GM19043 (cell line): Measurements from ENCODE around the gene SLC11A2.
"Not testable (repeated sequence)": the region's sequence is repeated elsewhere in the genome, so short reads cannot be mapped to it uniquely, and the experiment has no call there.

Source experiments
- ATAC-seq: cut with Tn5 transposase; IDR thresholded peaks from one replicate; pipeline ENCODE4 v1.9.1; 2021; ENCODE audit warnings: low read depth; ENCODE audit not compliant: unreplicated experiment

SLC11A2 gene

GRCh38 chr12:51027342-51027835, 1.2 kb upstream of the SLC11A2 start:
- ATAC-seq: no peak

DNA sequence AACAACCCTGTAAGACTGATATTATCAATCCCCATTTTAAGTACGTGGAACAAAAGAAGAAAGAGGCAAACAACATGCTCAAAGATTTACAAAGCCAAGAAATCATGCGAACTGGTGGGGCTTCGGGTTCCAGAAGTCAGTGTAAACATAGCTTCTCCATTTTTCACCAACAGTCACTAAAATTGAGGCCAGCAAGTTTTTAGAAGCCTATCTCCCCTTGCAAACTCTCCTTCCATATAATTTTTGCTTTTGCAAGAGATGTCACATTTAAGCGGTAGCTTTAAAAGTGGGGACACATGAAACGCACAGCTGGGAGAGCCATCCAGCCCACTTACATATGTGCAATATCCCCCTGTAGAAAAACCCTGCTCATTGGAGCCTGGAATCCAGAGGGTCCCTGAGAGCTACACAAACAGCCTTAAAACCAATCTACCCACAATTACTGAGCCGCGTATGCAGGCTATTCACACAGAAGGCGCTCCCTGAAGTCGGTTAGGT, 797 bp downstream of the SLC11A2 start:
- peak; percentile 13 for ATAC-seq

GRCh38 chr12:51023625-51024382, 2.4 kb downstream of the SLC11A2 start:
- no peak for ATAC-seq

- no peak for ATAC-seq
These were observed 4.5 kb downstream of the SLC11A2 start for GRCh38 chr12:51021694-51022093.

GRCh38 chr12:51020448-51021182, 5.6 kb downstream of the SLC11A2 start:
- ATAC-seq: no peak

- ATAC-seq: no peak
These were observed 6.3 kb downstream of the SLC11A2 start for GRCh38 chr12:51019927-51020326.

- ATAC-seq: no peak
These were observed 7.2 kb downstream of the SLC11A2 start for GRCh38 chr12:51018956-51019355.

DNA sequence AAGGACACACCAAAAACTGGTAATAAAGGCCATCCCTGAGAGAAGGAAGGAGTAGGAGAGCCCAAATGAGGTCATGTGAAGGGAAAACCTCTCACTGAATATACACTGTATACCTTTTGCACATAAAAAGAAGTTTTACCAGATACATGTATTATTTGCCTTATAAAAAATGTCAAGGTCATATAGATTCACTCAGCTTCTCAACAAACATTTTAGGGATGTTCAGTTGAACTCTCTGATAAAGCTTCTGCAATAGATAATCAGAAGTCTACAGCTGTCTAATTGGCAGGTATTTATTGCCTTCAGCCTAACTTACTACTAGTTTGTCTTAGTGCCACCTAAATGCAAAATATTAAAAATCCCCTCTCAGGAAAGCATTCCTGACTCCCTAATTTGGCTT, 8.7 kb downstream of the SLC11A2 start:
- no peak for ATAC-seq

GRCh38 chr12:51014467-51014866, 11.7 kb downstream of the SLC11A2 start:
- not testable (repeated sequence) for ATAC-seq

- no peak for ATAC-seq
These were observed 12.7 kb downstream of the SLC11A2 start for GRCh38 chr12:51013441-51013840.

- ATAC-seq: no peak
These were observed 13.5 kb downstream of the SLC11A2 start for GRCh38 chr12:51012570-51013236.

DNA sequence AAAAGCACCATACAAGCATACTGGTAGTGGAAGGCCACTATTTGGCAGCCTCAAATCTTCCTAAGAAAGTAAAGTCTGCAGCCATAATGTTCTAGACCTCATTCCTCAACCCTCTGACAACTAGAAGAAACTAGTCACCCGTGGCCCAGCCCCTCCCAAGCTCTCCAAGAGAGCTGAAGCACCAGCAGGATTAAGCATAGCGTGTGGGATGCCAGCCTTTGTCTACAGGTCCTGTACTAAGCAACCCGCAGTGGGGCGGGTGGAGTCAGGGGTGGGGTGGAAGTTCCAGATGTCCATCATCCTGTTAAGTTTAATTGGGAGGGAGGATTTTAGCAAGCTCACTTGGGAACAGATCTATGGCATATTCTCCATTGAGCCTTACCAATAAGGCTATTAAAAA, 14.2 kb downstream of the SLC11A2 start:
- ATAC-seq: no peak

DNA sequence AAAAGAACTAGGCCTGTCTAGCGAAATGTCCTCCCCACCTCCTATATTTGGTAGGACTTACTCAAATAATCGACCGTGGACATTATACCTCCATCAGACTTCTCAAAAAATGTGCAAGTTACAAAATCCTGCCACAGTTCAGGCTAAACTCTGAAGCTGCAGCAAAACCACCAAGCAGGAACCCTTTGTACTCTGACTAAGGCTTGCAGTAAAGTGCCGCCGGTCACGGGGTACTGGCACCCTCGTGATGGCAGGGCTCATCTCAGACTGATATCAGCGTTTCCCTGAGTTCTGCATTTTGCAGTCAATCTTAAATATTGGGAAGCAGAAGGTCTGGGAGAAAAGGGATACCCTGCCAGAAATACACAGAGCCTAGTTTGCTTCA, 17.1 kb downstream of the SLC11A2 start:
- ATAC-seq: no peak

- ATAC-seq: no peak
These were observed 17.7 kb downstream of the SLC11A2 start for GRCh38 chr12:51008329-51009055.

GRCh38 chr12:51005671-51006070, 20.5 kb downstream of the SLC11A2 start:
- ATAC-seq: no peak

- no peak for ATAC-seq
These were observed 21.2 kb downstream of the SLC11A2 start for GRCh38 chr12:51005030-51005429.

DNA sequence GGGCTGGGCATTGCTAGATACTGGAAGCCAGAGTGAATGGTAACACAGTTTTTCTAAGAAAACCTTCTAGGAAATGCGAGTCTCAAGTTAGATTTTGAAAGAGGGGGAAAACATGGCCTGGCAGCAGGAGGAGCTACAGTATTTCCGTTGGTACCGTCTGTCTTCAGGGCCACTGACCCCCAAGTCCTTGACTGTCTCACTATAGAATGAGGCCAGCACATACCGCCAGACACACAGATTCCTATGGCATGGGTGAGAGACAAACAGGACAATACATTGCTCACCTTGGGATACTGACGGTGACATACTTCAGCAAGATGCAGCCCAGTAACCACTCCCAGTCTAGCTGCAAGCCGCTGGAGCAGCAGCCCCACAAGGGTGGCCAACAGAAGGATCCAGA, 21.7 kb downstream of the SLC11A2 start:
- no peak for ATAC-seq

DNA sequence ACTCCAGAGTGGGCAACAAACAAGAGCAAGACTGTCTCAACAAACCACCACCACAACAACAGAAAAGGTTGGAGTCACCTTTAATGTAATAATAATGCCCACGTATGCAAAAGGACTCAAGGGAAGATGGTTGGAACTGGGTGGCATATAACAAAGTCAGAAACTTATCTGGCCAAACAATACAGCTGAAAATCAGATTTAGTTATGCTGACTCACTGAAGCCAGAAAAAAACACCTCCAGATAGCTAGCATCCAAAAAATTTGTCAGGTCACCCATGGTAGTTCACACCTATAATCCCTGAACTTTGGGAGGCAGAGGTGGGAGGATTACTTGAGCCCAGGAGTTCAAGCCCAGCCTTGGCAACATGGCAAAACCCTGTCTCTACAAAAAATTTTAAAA, 24.4 kb downstream of the SLC11A2 start:
- no peak for ATAC-seq

GRCh38 chr12:51000245-51000644, 25.9 kb downstream of the SLC11A2 start:
- no peak for ATAC-seq

DNA sequence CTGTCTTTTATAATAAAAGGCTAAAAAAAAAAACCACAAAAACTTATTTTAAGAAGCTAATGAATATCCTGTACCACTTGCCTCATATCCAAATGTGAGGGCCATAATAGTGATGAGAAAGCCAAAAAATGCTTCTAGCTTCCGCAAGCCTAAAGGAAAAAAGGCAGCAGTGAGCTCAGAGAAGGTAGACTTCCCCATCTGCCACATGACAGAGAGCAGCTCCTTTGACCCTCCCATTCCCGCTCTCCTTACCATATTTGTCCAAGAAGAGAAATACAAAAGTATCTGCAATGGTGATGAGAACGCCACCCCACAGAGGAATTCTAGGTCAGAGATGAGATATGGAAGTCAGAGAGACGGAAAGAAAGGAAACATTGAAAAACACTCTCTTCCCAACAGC, 27.1 kb downstream of the SLC11A2 start:
- ATAC-seq: no peak

- no peak for ATAC-seq
These were observed 33.4 kb downstream of the SLC11A2 start for GRCh38 chr12:50992819-50993218.
